MCF 10A (cell line): ENCODE measurements around the gene PIK3C2G. TPM values are rescaled to one million over a fixed set of nuclear protein-coding genes. Genes with fewer than 3 reads are reported as not detected.

Experiments
- BruUV-seq: library from RNA; stranded (reverse); fragments of 400-500 nt; replicated peaks from 2 replicates; lab custom pipeline; 2021; lab: Mats Ljungman, UMichigan
- CTCF ChIA-PET: fragments of 300-600 bp; sonication (Branson Sonifier 250); formaldehyde crosslinking; extraction: SDS; loops from one replicate; lab custom pipeline; 2021; ENCODE audit warnings: antibody characterized with exemption, inconsistent platforms; lab: Yijun Ruan, JAX
- POLR2A ChIA-PET: fragments of 300-600, 350-650 bp; sonication (Branson Sonifier 250); formaldehyde crosslinking; extraction: SDS; loops from one replicate; lab custom pipeline; 2020; ENCODE audit warnings: antibody characterized with exemption, inconsistent platforms; lab: Yijun Ruan, JAX
- DNase-seq: peaks from one replicate; pipeline ENCODE4 v3.0.0-alpha.2; 2018; ENCODE audit not compliant: unreplicated experiment
- H3K27ac Mint-ChIP-seq: one replicate; pipeline ENCODE4 v1.8.0; 2022; ENCODE audit warnings: mild to moderate bottlenecking, low read depth, mixed read lengths; ENCODE audit not compliant: unreplicated experiment
- H3K27me3 Mint-ChIP-seq: one replicate; pipeline ENCODE4 v1.8.0; 2022; ENCODE audit warnings: mixed read lengths; ENCODE audit not compliant: insufficient read depth, unreplicated experiment
- H3K36me3 Mint-ChIP-seq: one replicate; pipeline ENCODE4 v1.8.0; 2022; ENCODE audit warnings: mild to moderate bottlenecking, moderate library complexity, mixed read lengths; ENCODE audit not compliant: insufficient read depth, unreplicated experiment
- H3K4me1 Mint-ChIP-seq: one replicate; pipeline ENCODE4 v1.8.0; 2022; ENCODE audit warnings: mixed read lengths; ENCODE audit not compliant: insufficient read depth, unreplicated experiment
- H3K4me3 Mint-ChIP-seq: one replicate; pipeline ENCODE4 v1.8.0; 2022; ENCODE audit warnings: mild to moderate bottlenecking, moderate library complexity, mixed read lengths; ENCODE audit not compliant: unreplicated experiment
- H3K9me3 Mint-ChIP-seq: one replicate; pipeline ENCODE4 v1.8.0; 2022; ENCODE audit warnings: mixed read lengths; ENCODE audit not compliant: unreplicated experiment
- intact Hi-C: fragments of 100-400 bp; cut with micrococcal nuclease; formaldehyde crosslinking; loops from 2 replicates; pipeline ENCODE4 v1.14.1; 2022
- total RNA-seq: library from RNA; stranded (reverse); gene quantifications from 2 replicates; pipeline ENCODE4 v1.2.3, GENCODE V29; 2022
- TF ChIP-seq, protein P1 (sequence below): fragments of 200-600 bp; IDR thresholded peaks from one replicate; pipeline ENCODE4 v1.8.0; 2022; ENCODE audit warnings: antibody characterized with exemption, mild to moderate bottlenecking; ENCODE audit not compliant: unreplicated experiment

The PIK3C2G gene
- total RNA-seq, 1 experiment from 2014 or later = 10.6 TPM

DNA sequence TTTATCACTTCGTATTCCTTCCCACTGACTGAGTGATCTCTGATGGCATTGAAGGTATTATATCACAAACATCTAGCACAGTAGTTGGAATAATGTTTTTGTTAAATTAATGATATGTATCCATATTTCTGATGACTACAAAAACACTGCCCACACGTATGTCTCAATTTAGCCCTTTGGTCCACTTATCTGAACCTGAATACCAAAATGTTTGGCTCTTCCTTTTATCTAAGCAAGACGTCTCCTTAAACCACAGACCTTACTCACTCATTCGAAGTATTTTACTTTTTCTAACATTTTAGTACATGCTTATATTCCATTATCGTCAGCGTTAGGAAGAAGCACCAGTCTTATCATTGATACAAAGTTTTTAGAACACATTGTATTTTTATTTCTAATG lies 126.4 kb downstream of the PIK3C2G start:
- CTCF ChIA-PET = interaction anchor here (2.0 kb wide), 1 partner anchor 13 kb away, joined by 5 read pairs; no protein-coding TSS in a partner anchor
- Mint-ChIP-seq H3K36me3 (peaks cover 17% of the 10 kb centered on the region), H3K4me1 (peaks cover 17% of the 10 kb centered on the region), H3K27ac (peak overlapping the region; percentile 52), H3K27me3 (no peaks in the 10 kb centered on the region), H3K9me3 (peaks cover 5% of the 10 kb centered on the region), H3K4me3 (no peak overlapping the region)
- no TSS peak for BruUV-seq
- TF ChIP-seq, protein P1, sequence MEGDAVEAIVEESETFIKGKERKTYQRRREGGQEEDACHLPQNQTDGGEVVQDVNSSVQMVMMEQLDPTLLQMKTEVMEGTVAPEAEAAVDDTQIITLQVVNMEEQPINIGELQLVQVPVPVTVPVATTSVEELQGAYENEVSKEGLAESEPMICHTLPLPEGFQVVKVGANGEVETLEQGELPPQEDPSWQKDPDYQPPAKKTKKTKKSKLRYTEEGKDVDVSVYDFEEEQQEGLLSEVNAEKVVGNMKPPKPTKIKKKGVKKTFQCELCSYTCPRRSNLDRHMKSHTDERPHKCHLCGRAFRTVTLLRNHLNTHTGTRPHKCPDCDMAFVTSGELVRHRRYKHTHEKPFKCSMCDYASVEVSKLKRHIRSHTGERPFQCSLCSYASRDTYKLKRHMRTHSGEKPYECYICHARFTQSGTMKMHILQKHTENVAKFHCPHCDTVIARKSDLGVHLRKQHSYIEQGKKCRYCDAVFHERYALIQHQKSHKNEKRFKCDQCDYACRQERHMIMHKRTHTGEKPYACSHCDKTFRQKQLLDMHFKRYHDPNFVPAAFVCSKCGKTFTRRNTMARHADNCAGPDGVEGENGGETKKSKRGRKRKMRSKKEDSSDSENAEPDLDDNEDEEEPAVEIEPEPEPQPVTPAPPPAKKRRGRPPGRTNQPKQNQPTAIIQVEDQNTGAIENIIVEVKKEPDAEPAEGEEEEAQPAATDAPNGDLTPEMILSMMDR = no peak
- DNase-seq = no peak
- intact Hi-C loops = no loop called here
- POLR2A ChIA-PET = no interaction called here

DNA sequence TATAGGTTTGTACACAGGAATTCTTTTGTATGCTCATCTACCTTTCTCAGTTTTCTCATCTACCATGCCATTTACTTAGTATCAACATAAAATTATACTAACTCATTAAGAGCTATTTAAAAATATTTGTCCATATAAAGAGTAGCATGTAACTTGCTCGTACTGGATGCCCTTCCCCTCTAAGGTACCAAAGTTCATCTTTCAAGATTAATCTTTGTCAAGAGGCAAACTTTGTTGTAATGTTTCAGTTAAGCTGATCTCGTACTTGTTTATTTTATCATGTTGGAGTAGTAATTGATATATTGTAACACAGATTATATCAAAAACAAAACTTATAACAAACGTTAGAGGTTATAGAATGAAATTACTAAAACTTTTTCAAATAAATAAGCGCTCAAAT lies 128.5 kb downstream of the PIK3C2G start:
- no peak overlapping the region for H3K27ac Mint-ChIP-seq
- DNase-seq = no peak
- H3K9me3 Mint-ChIP-seq = peaks cover 5% of the 10 kb centered on the region
- no peak overlapping the region for H3K4me3 Mint-ChIP-seq
- BruUV-seq = no TSS peak
- H3K27me3 Mint-ChIP-seq = no peaks in the 10 kb centered on the region
- peaks cover 5% of the 10 kb centered on the region for H3K36me3 Mint-ChIP-seq
- TF ChIP-seq, protein P1 = no peak
- ChIA-PET POLR2A (no interaction called here), CTCF (interaction anchor here (0.6 to 2.0 kb wide), 3 partner anchors 11 to 1185 kb away, joined by 3 to 5 read pairs (median 3); no protein-coding TSS in a partner anchor)
- peaks cover 6% of the 10 kb centered on the region for H3K4me1 Mint-ChIP-seq
- intact Hi-C loops = no loop called here

DNA sequence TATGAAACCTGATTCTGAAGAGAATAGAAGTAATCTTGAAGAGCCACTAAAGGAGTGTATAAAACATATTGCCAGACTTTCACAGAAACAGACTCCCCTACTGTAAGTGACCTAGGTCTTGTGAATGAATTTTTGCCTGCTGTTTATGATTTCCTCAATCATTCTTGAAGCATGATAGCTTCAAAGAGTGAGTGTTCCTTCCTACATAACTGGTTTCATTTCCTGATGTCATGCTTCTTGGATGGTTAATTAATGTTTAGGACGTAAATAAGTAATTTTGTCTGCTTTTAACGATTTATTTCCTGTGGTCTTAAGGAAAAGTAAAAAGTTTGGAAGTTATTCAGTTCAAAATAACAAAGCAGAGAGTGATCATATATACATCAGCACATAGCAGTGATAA lies 129.8 kb downstream of the PIK3C2G start:
- no peaks in the 10 kb centered on the region for H3K27me3 Mint-ChIP-seq
- no peak for DNase-seq
- BruUV-seq = no TSS peak
- POLR2A ChIA-PET = no interaction called here
- intact Hi-C loops = no loop called here
- H3K27ac Mint-ChIP-seq = no peak overlapping the region
- TF ChIP-seq, protein P1 = no peak
- H3K4me3 Mint-ChIP-seq = no peak overlapping the region
- no peaks in the 10 kb centered on the region for H3K9me3 Mint-ChIP-seq
- H3K36me3 Mint-ChIP-seq = peaks cover 5% of the 10 kb centered on the region
- CTCF ChIA-PET = no interaction called here
- H3K4me1 Mint-ChIP-seq = peaks cover 6% of the 10 kb centered on the region

DNA sequence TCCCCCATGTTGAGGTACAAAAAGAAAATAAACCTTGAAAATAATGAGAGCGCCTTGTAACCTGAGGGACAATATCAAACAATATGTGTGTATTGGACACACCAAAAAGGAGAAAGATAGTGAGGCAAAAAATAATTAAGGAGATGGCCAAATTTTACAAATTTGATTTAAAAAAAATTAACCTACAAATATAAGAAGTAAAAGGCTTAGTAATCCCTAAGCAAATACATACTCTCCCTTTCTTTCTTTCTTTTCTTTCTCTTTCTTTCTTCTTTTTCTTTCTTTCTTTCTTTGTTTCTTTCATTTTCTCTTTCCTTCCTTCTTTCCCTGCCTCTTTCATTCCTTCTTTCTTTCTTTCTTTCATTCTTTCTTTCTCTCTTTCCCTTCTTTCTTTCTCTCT lies 133.4 kb downstream of the PIK3C2G start:
- Mint-ChIP-seq H3K9me3 (no peaks in the 10 kb centered on the region), H3K4me3 (no peak overlapping the region), H3K27ac (no peak overlapping the region), H3K36me3 (peaks cover 16% of the 10 kb centered on the region), H3K4me1 (no peaks in the 10 kb centered on the region), H3K27me3 (no peaks in the 10 kb centered on the region)
- ChIA-PET CTCF (no interaction called here), POLR2A (no interaction called here)
- intact Hi-C loops = no loop called here
- no peak for DNase-seq
- BruUV-seq = no TSS peak
- TF ChIP-seq, protein P1 = no peak
